ENCODE measurements around the gene MEX3D. TPM values are rescaled to one million over a fixed set of nuclear protein-coding genes. Genes with fewer than 3 reads are reported as not detected.

MEX3D gene
- total RNA-seq, 1 donor from 2014 or later, result 52.1 TPM

- H3K4me1 ChIP-seq (ENCODE audit: insufficient read depth, low read length), result peaks cover 7% of the 10 kb centered on the region
- Mint-ChIP-seq H3K4me1 (ENCODE audit: low read depth, unreplicated experiment) (peaks cover 2% of the 10 kb centered on the region), H3K27ac (ENCODE audit: unreplicated experiment) (no peak overlapping the region), H3K36me3 (ENCODE audit: low read depth, unreplicated experiment) (peaks cover 7% of the 10 kb centered on the region), H3K27me3 (ENCODE audit: low read depth, unreplicated experiment) (no peaks in the 10 kb centered on the region), H3K9me3 (ENCODE audit: unreplicated experiment) (no peaks in the 10 kb centered on the region), H3K4me3 (ENCODE audit: unreplicated experiment) (no peak overlapping the region)
- FAIRE-seq (no peak), DNase-seq (ENCODE audit: low read depth) (no peak)
- no peak overlapping the region for H3K4me2 ChIP-seq (ENCODE audit: low read length)
- H3K36me3 ChIP-seq (ENCODE audit: insufficient read depth, low read length), result peaks cover 16% of the 10 kb centered on the region
- no peak overlapping the region for H3K4me3 ChIP-seq (ENCODE audit: insufficient read depth, low read depth, low read length)
- no peak overlapping the region for H3K9ac ChIP-seq (ENCODE audit: low read length)
- no peaks in the 10 kb centered on the region for H3K27me3 ChIP-seq (ENCODE audit: insufficient read depth, low read length)
- H2AFZ ChIP-seq (ENCODE audit: low read depth, low read length), result no peak overlapping the region
- no peaks in the 10 kb centered on the region for H3K9me3 ChIP-seq (ENCODE audit: insufficient read depth, low read depth, low read length)
- no peaks in the 10 kb centered on the region for H3K79me2 ChIP-seq (ENCODE audit: insufficient read depth, low read length)
- no peak overlapping the region for H3K27ac ChIP-seq (ENCODE audit: low read depth, low read length)
- no peak for TF ChIP-seq CTCF (IDR thresholded peaks at IDR 0.05; ENCODE audit: insufficient read depth, low read depth, low read length)
- TF ChIP-seq EZH2 (IDR thresholded peaks at IDR 0.05; ENCODE audit: insufficient read depth, low read length), result no peak
- H4K20me1 ChIP-seq (ENCODE audit: insufficient read depth, low read length), result peaks cover 32% of the 10 kb centered on the region
Observed at GRCh38 chr19:1612114-1613086, 44.3 kb upstream of the MEX3D start.

- H3K4me1 ChIP-seq (ENCODE audit: insufficient read depth, low read length), result no peaks in the 10 kb centered on the region
- no peaks in the 10 kb centered on the region for H3K27me3 ChIP-seq (ENCODE audit: insufficient read depth, low read length)
- H3K27ac ChIP-seq (ENCODE audit: low read depth, low read length), result no peak overlapping the region
- H2AFZ ChIP-seq (ENCODE audit: low read depth, low read length), result no peak overlapping the region
- peaks cover 7% of the 10 kb centered on the region for H3K36me3 Mint-ChIP-seq (ENCODE audit: low read depth, unreplicated experiment)
- no peak overlapping the region for H3K4me2 ChIP-seq (ENCODE audit: low read length)
- TF ChIP-seq CTCF (IDR thresholded peaks at IDR 0.05; ENCODE audit: insufficient read depth, low read depth, low read length), result no peak
- no peak for TF ChIP-seq EZH2 (IDR thresholded peaks at IDR 0.05; ENCODE audit: insufficient read depth, low read length)
- H3K4me3 Mint-ChIP-seq (ENCODE audit: unreplicated experiment), result no peak overlapping the region
- H3K27me3 Mint-ChIP-seq (ENCODE audit: low read depth, unreplicated experiment), result no peaks in the 10 kb centered on the region
- H3K27ac Mint-ChIP-seq (ENCODE audit: unreplicated experiment), result no peak overlapping the region
- peaks cover 21% of the 10 kb centered on the region for H4K20me1 ChIP-seq (ENCODE audit: insufficient read depth, low read length)
- no peaks in the 10 kb centered on the region for H3K9me3 Mint-ChIP-seq (ENCODE audit: unreplicated experiment)
- H3K79me2 ChIP-seq (ENCODE audit: insufficient read depth, low read length), result no peaks in the 10 kb centered on the region
- DNase-seq (ENCODE audit: low read depth), result no peak
- no peak overlapping the region for H3K9ac ChIP-seq (ENCODE audit: low read length)
- FAIRE-seq, result no peak
- H3K36me3 ChIP-seq (ENCODE audit: insufficient read depth, low read length), result peaks cover 8% of the 10 kb centered on the region
- H3K4me3 ChIP-seq (ENCODE audit: insufficient read depth, low read depth, low read length), result no peak overlapping the region
- peaks cover 2% of the 10 kb centered on the region for H3K4me1 Mint-ChIP-seq (ENCODE audit: low read depth, unreplicated experiment)
- H3K9me3 ChIP-seq (ENCODE audit: insufficient read depth, low read depth, low read length), result no peaks in the 10 kb centered on the region
Observed at GRCh38 chr19:1611353-1611752, 43.2 kb upstream of the MEX3D start.

GRCh38 chr19:1610579-1610978, 42.5 kb upstream of the MEX3D start:
- Histone ChIP-seq H3K9me3 (ENCODE audit: insufficient read depth, low read depth, low read length) (no peaks in the 10 kb centered on the region), H2AFZ (ENCODE audit: low read depth, low read length) (no peak overlapping the region), H3K4me3 (ENCODE audit: insufficient read depth, low read depth, low read length) (no peak overlapping the region), H3K79me2 (ENCODE audit: insufficient read depth, low read length) (no peaks in the 10 kb centered on the region), H3K9ac (ENCODE audit: low read length) (no peak overlapping the region), H3K36me3 (ENCODE audit: insufficient read depth, low read length) (peaks cover 4% of the 10 kb centered on the region), H3K27me3 (ENCODE audit: insufficient read depth, low read length) (no peaks in the 10 kb centered on the region), H3K4me2 (ENCODE audit: low read length) (no peak overlapping the region), H3K4me1 (ENCODE audit: insufficient read depth, low read length) (peaks cover 4% of the 10 kb centered on the region), H4K20me1 (ENCODE audit: insufficient read depth, low read length) (peaks cover 20% of the 10 kb centered on the region), H3K27ac (ENCODE audit: low read depth, low read length) (no peak overlapping the region)
- Mint-ChIP-seq H3K4me3 (ENCODE audit: unreplicated experiment) (no peak overlapping the region), H3K27me3 (ENCODE audit: low read depth, unreplicated experiment) (no peaks in the 10 kb centered on the region), H3K9me3 (ENCODE audit: unreplicated experiment) (no peaks in the 10 kb centered on the region), H3K4me1 (ENCODE audit: low read depth, unreplicated experiment) (peaks cover 2% of the 10 kb centered on the region), H3K27ac (ENCODE audit: unreplicated experiment) (no peak overlapping the region), H3K36me3 (ENCODE audit: low read depth, unreplicated experiment) (peaks cover 3% of the 10 kb centered on the region)
- DNase-seq (ENCODE audit: low read depth) (no peak), FAIRE-seq (no peak)
- TF ChIP-seq EZH2 (IDR thresholded peaks at IDR 0.05; ENCODE audit: insufficient read depth, low read length) (no peak), CTCF (IDR thresholded peaks at IDR 0.05; ENCODE audit: insufficient read depth, low read depth, low read length) (no peak)
